Stomach (tissue), 9 donors: Measurements from ENCODE around the gene DEPDC1. TPM values are rescaled to one million over a fixed set of nuclear protein-coding genes. Genes with fewer than 3 reads are reported as not detected.

Experiments used
- DNase-seq, 2 donors: peaks; one replicate each; pipeline versions ENCODE4 v3.0.0 to v3.0.0-alpha.2; 2013 to 2019
- H3K27ac ChIP-seq, 5 donors: fragments of 200-600 bp in 4 of 5; sonication (generic) in 4 of 5; one replicate each; pipeline ENCODE4 v1.5.1; 2013 to 2019; ENCODE audit warnings: mild to moderate bottlenecking in 1 of 5, moderate library complexity in 1 of 5
- H3K27me3 ChIP-seq, 3 donors: fragments of 200-600 bp; sonication (generic); one replicate each; pipeline ENCODE4 v1.5.1; 2017 to 2019; ENCODE audit warnings: mixed run types in 1 of 3
- H3K36me3 ChIP-seq, 4 donors: fragments of 200-600 bp; sonication (generic); 1 replicate in 3 of 4; 2 replicates in 1 of 4; pipeline ENCODE4 v1.5.1; 2016 to 2019
- H3K4me1 ChIP-seq, 4 donors: fragments of 200-600 bp; sonication (generic); one replicate each; pipeline ENCODE4 v1.5.1; 2016 to 2019
- H3K4me3 ChIP-seq, 4 donors: fragments of 200-600 bp; sonication (generic) in 3 of 4; one replicate each; pipeline ENCODE4 v1.5.1; 2016 to 2019; ENCODE audit warnings: mild to moderate bottlenecking in 1 of 4
- H3K9me3 ChIP-seq, 4 donors: fragments of 200-600 bp; sonication (generic); one replicate each; pipeline ENCODE4 v1.5.1; 2016 to 2019
- CTCF ChIP-seq, 7 experiments: fragments of 450-650 bp in 4 of 7; fragments of 200-600 bp in 3 of 7; sonication (generic) in 3 of 7; IDR thresholded peaks; one replicate each; pipeline ENCODE4 v1.5.1; 2016 to 2019; ENCODE audit warnings: antibody characterized with exemption in 7 of 7, control low read depth in 2 of 7, mild to moderate bottlenecking in 1 of 7
- EP300 ChIP-seq: sonication (generic); formaldehyde crosslinking; IDR thresholded peaks from one replicate; pipeline ENCODE4 v1.6.1; 2017; ENCODE audit warnings: antibody characterized with exemption
- POLR2A ChIP-seq, 4 donors: fragments of 450-650 bp; IDR thresholded peaks; one replicate each; pipeline ENCODE4 v1.6.1; 2016; ENCODE audit warnings: antibody characterized with exemption in 4 of 4, control low read depth in 2 of 4, mild to moderate bottlenecking in 1 of 4, moderate library complexity in 1 of 4
- POLR2AphosphoS5 ChIP-seq, 3 donors: sonication (generic); formaldehyde crosslinking; IDR thresholded peaks; one replicate each; pipeline ENCODE4 v1.6.1; 2016; ENCODE audit warnings: antibody characterized with exemption in 3 of 3
- WGBS, 5 donors: extraction: QIAGEN DNeasy Blood & Tissue Kit in 3 of 5; methylation state at CpG; one replicate each; pipeline versions ENCODE4 v1.1.5 to v1.1.7; 2013 to 2018; 5-methylcytosine and 5-hydroxymethylcytosine counted together
- intact Hi-C: fragments of 100-400 bp; cut with DNase I; formaldehyde crosslinking; loops from one replicate; pipeline ENCODE4 v1.15.1; 2023; ENCODE audit warnings: low total_unique reads
- polyA plus RNA-seq, 3 donors: library from polyadenylated mRNA; stranded (reverse); fragments of 200-250 nt; gene quantifications; one replicate each; pipeline ENCODE4 v1.2.3, GENCODE V29; 2013
- total RNA-seq, 5 donors: library from RNA; depleted of rRNA; stranded (reverse); fragments of >200 nt; gene quantifications; one replicate each; pipeline versions ENCODE4 v1.1.0 to v1.2.3, GENCODE V29; 2014 to 2016
- donor health status: healthy with polysubstance abuse.
- donor health status: Bipolar disorder and iron deficiency.
- donor health status: healthy.

Gene DEPDC1
- total and polyA plus RNA-seq, 8 donors = 0.29 to 16.3 (median 2.4) TPM; not detected in 1

GRCh38 chr1:68459796-68460195, 37.1 kb downstream of the DEPDC1 start:
- intact Hi-C loops = no loop called here
- Histone ChIP-seq H3K4me3 (no peak overlapping the region), H3K9me3 (peaks cover 0 to 13% (median 6%) of the 10 kb centered on the region in 4 donors), H3K36me3 (no peaks in the 10 kb centered on the region), H3K4me1 (no peaks in the 10 kb centered on the region), H3K27me3 (no peaks in the 10 kb centered on the region), H3K27ac (no peak overlapping the region)
- DNase-seq = no peak
- TF ChIP-seq POLR2AphosphoS5 (IDR thresholded peaks at IDR 0.05) = no peak
- no peak for TF ChIP-seq POLR2A (IDR thresholded peaks at IDR 0.05)
- TF ChIP-seq CTCF (IDR thresholded peaks at IDR 0.05) = no peak
- TF ChIP-seq EP300 = no peak
- WGBS, 5 donors = 77 to 89% (median 84%) methylated on average over 1 of the region's 1 CpG

- no peak for TF ChIP-seq EP300
- no peak for TF ChIP-seq POLR2A (IDR thresholded peaks at IDR 0.05)
- no peak for TF ChIP-seq CTCF (IDR thresholded peaks at IDR 0.05)
- TF ChIP-seq POLR2AphosphoS5 (IDR thresholded peaks at IDR 0.05) = no peak
- 68 to 78% (median 71%) methylated on average over 2 of the region's 2 CpGs for WGBS, 5 donors
- H3K4me3 ChIP-seq = no peak overlapping the region
- H3K9me3 ChIP-seq = peaks cover 0 to 11% (median 5%) of the 10 kb centered on the region in 4 donors
- no peak for DNase-seq
- no peak overlapping the region for H3K27ac ChIP-seq
- H3K4me1 ChIP-seq = no peaks in the 10 kb centered on the region
- intact Hi-C loops = no loop called here
- no peaks in the 10 kb centered on the region for H3K27me3 ChIP-seq
- no peaks in the 10 kb centered on the region for H3K36me3 ChIP-seq
These were observed 37.8 kb downstream of the DEPDC1 start for GRCh38 chr1:68459091-68459490.

GRCh38 chr1:68456202-68456601, 40.7 kb downstream of the DEPDC1 start:
- Histone ChIP-seq H3K9me3 (no peaks in the 10 kb centered on the region), H3K36me3 (no peaks in the 10 kb centered on the region), H3K4me3 (no peak overlapping the region), H3K4me1 (no peaks in the 10 kb centered on the region), H3K27me3 (no peaks in the 10 kb centered on the region), H3K27ac (no peak overlapping the region)
- 77 to 87% (median 80%) methylated on average over 1 of the region's 1 CpG for WGBS, 5 donors
- no peak for TF ChIP-seq CTCF (IDR thresholded peaks at IDR 0.05)
- TF ChIP-seq POLR2A (IDR thresholded peaks at IDR 0.05) = no peak
- no peak for TF ChIP-seq POLR2AphosphoS5 (IDR thresholded peaks at IDR 0.05)
- no peak for TF ChIP-seq EP300
- intact Hi-C loops = no loop called here
- DNase-seq = no peak

- TF ChIP-seq EP300 (no peak), POLR2A (IDR thresholded peaks at IDR 0.05) (no peak), CTCF (IDR thresholded peaks at IDR 0.05) (no peak), POLR2AphosphoS5 (IDR thresholded peaks at IDR 0.05) (no peak)
- intact Hi-C loops = no loop called here
- WGBS, 5 donors = 56 to 72% (median 58%) methylated on average over 2 of the region's 2 CpGs
These were observed 42.3 kb downstream of the DEPDC1 start for GRCh38 chr1:68454534-68454933.

More at GRCh38 chr1:68454534-68454933, 42.3 kb downstream of the DEPDC1 start:
- H3K36me3 ChIP-seq = no peaks in the 10 kb centered on the region
- DNase-seq = no peak
- no peaks in the 10 kb centered on the region for H3K27me3 ChIP-seq
- no peak overlapping the region for H3K27ac ChIP-seq
- H3K9me3 ChIP-seq = no peaks in the 10 kb centered on the region
- peaks cover 0 to 5% (median 0%) of the 10 kb centered on the region in 4 donors for H3K4me1 ChIP-seq
- H3K4me3 ChIP-seq = no peak overlapping the region
